ENCODE measurements around the gene TRAPPC11. TPM values are rescaled to one million over a fixed set of nuclear protein-coding genes. Genes with fewer than 3 reads are reported as not detected.

Gene TRAPPC11
- total and polyA plus RNA-seq, 9 donors: 19.9 to 34.3 (median 22.8) TPM

- no peak overlapping the region for H3K4me3 ChIP-seq (ENCODE audit: low read length)
- H3K27me3 ChIP-seq (ENCODE audit: control insufficient read depth, insufficient read depth, low read length): peaks cover 2% of the 10 kb centered on the region
- no peaks in the 10 kb centered on the region for H3K36me3 ChIP-seq (ENCODE audit: control insufficient read depth, insufficient read depth, low read length)
- H3K4me1 ChIP-seq (ENCODE audit: control insufficient read depth, insufficient read depth, low read length): no peaks in the 10 kb centered on the region
- no peak for DNase-seq
- no peaks in the 10 kb centered on the region for H3K9me3 ChIP-seq (replicated peaks; ENCODE audit: control insufficient read depth, low read depth, low read length)
- WGBS (ENCODE audit: insufficient coverage): no CpG with 5 or more reads among the region's 5 CpGs
- H3K27ac ChIP-seq (ENCODE audit: low read length): no peak overlapping the region
These were observed 69.9 kb downstream of the TRAPPC11 start for GRCh38 chr4:183729069-183729406.

DNA sequence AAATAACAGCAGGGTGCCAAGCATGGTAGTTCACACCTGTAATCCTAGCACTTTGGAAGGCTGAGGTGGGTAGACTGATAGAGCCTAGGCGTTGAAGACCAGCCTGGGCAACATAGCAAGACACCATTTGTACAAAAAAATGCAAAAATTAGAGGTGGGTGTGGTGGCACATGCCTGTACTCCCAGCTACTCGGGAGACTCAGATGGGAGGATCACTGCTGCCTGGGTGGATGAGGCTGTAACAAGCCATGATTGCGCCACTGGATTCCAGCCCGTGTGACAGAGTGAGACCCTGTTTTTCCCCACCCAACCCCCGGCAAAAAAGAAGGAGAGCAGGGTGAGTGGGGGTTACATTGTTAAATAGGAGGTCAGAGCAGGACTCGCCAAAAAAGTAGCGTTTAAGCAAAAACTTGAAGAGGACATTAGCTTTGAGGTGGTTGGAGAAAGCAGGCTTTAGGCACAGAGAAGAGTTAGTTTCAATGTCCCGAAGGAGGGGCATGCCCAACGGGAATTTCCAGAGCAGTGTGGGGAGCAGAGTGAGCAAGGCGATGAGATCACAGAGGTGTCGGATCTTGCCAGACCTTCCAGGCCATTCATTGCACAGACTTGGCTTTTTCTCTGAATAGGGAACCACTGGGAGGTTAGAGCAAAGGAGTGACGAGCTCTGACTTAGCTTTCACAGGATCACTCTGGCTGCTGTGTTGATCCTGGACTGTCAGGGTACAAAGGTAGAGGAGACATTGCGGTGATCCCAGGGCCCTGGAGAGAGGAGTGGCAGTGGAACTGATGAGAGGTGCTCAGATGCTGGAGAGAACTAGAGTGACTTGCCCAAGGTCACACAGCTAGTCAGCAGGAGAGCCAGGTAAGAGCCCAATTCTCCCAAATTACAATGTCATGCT, 70.6 kb downstream of the TRAPPC11 start:
- Histone ChIP-seq H3K4me1 (ENCODE audit: control insufficient read depth, insufficient read depth, low read length) (no peaks in the 10 kb centered on the region), H3K27ac (ENCODE audit: low read length) (no peak overlapping the region), H3K27me3 (ENCODE audit: control insufficient read depth, insufficient read depth, low read length) (peaks cover 2% of the 10 kb centered on the region), H3K4me3 (ENCODE audit: low read length) (no peak overlapping the region), H3K36me3 (ENCODE audit: control insufficient read depth, insufficient read depth, low read length) (no peaks in the 10 kb centered on the region), H3K9me3 (replicated peaks; ENCODE audit: control insufficient read depth, low read depth, low read length) (no peaks in the 10 kb centered on the region)
- 73% methylated on average over 8 of the region's 13 CpGs for WGBS (ENCODE audit: insufficient coverage)
- no peak for DNase-seq

DNA sequence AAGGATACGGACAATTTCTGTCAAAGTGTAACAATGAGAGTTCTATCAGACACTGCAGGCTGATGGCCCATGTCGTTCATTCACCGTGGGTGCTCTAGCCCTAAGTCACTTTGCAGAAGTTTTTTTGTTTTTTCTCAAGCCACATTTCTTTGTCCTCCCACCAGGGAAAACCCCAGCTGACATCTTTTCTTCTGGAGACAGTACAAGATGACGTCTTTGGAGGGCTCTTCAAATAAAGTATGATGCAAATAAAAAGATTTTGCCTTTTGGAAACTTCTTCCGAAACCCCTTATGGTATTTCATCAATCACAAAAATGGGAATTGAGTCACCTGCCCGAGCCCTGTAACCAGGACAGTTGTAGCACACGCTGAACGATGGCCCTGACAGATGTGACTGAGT, 73.2 kb downstream of the TRAPPC11 start:
- Histone ChIP-seq H3K4me3 (ENCODE audit: low read length) (no peak overlapping the region), H3K4me1 (ENCODE audit: control insufficient read depth, insufficient read depth, low read length) (no peaks in the 10 kb centered on the region), H3K36me3 (ENCODE audit: control insufficient read depth, insufficient read depth, low read length) (no peaks in the 10 kb centered on the region), H3K27me3 (ENCODE audit: control insufficient read depth, insufficient read depth, low read length) (peaks cover 2% of the 10 kb centered on the region), H3K27ac (ENCODE audit: low read length) (no peak overlapping the region), H3K9me3 (replicated peaks; ENCODE audit: control insufficient read depth, low read depth, low read length) (no peaks in the 10 kb centered on the region)
- 92% methylated on average over 2 of the region's 8 CpGs for WGBS (ENCODE audit: insufficient coverage)
- DNase-seq: no peak

- no peaks in the 10 kb centered on the region for H3K4me1 ChIP-seq (ENCODE audit: control insufficient read depth, insufficient read depth, low read length)
- H3K4me3 ChIP-seq (ENCODE audit: low read length): no peak overlapping the region
- no peaks in the 10 kb centered on the region for H3K9me3 ChIP-seq (replicated peaks; ENCODE audit: control insufficient read depth, low read depth, low read length)
- H3K36me3 ChIP-seq (ENCODE audit: control insufficient read depth, insufficient read depth, low read length): no peaks in the 10 kb centered on the region
- H3K27ac ChIP-seq (ENCODE audit: low read length): no peak overlapping the region
- DNase-seq: no peak
- 80% methylated on average over 8 of the region's 11 CpGs for WGBS (ENCODE audit: insufficient coverage)
- peaks cover 2% of the 10 kb centered on the region for H3K27me3 ChIP-seq (ENCODE audit: control insufficient read depth, insufficient read depth, low read length)
These were observed 74.1 kb downstream of the TRAPPC11 start for GRCh38 chr4:183733181-183733580.

DNA sequence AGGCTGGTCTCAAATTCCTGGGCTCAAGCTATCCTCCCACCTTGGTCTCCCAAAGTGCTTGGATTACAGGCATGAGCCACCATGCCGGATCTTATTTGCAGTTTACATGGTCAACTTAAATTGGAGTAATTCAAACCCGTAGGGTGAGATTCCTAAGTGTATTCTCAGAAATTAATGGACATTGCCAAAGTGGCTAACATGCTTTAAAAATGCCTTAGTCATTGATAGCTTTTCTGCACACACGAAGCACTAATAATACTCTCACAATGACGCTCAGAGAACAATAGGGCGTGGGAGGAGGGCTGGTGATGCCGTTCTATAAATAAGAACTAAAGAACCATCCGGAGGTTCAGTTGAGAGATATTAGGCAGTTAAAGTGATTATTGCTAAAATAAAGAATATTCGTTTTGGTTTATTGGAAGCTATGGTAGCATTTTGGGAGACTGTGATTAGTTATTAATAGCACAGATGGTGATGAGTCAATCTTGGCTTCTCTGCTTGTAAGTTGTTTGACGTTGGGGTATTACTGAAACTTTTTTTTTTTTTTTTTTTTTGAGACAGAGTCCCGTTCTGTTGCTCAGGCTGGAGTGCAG, 79.1 kb downstream of the TRAPPC11 start:
- Histone ChIP-seq H3K4me3 (ENCODE audit: low read length) (no peak overlapping the region), H3K36me3 (ENCODE audit: control insufficient read depth, insufficient read depth, low read length) (no peaks in the 10 kb centered on the region), H3K27me3 (ENCODE audit: control insufficient read depth, insufficient read depth, low read length) (no peaks in the 10 kb centered on the region), H3K4me1 (ENCODE audit: control insufficient read depth, insufficient read depth, low read length) (no peaks in the 10 kb centered on the region), H3K9me3 (replicated peaks; ENCODE audit: control insufficient read depth, low read depth, low read length) (no peaks in the 10 kb centered on the region), H3K27ac (ENCODE audit: low read length) (no peak overlapping the region)
- WGBS (ENCODE audit: insufficient coverage): 67% methylated on average over 2 of the region's 10 CpGs
- DNase-seq: peak; percentile 27

GRCh38 chr4:183738961-183739360, 79.9 kb downstream of the TRAPPC11 start:
- H3K4me1 ChIP-seq (ENCODE audit: control insufficient read depth, insufficient read depth, low read length): no peaks in the 10 kb centered on the region
- DNase-seq: no peak
- H3K9me3 ChIP-seq (replicated peaks; ENCODE audit: control insufficient read depth, low read depth, low read length): no peaks in the 10 kb centered on the region
- no peaks in the 10 kb centered on the region for H3K27me3 ChIP-seq (ENCODE audit: control insufficient read depth, insufficient read depth, low read length)
- H3K4me3 ChIP-seq (ENCODE audit: low read length): no peak overlapping the region
- no peaks in the 10 kb centered on the region for H3K36me3 ChIP-seq (ENCODE audit: control insufficient read depth, insufficient read depth, low read length)
- no CpG with 5 or more reads among the region's 4 CpGs for WGBS (ENCODE audit: insufficient coverage)
- H3K27ac ChIP-seq (ENCODE audit: low read length): no peak overlapping the region

- H3K36me3 ChIP-seq (ENCODE audit: control insufficient read depth, insufficient read depth, low read length): no peaks in the 10 kb centered on the region
- 74% methylated on average over 44 of the region's 48 CpGs for WGBS (ENCODE audit: insufficient coverage)
- H3K9me3 ChIP-seq (replicated peaks; ENCODE audit: control insufficient read depth, low read depth, low read length): no peaks in the 10 kb centered on the region
- DNase-seq: peak; percentile 90
- H3K27ac ChIP-seq (ENCODE audit: low read length): peak overlapping the region; percentile 70
- no peak overlapping the region for H3K4me3 ChIP-seq (ENCODE audit: low read length)
- H3K4me1 ChIP-seq (ENCODE audit: control insufficient read depth, insufficient read depth, low read length): peaks cover 19% of the 10 kb centered on the region
- H3K27me3 ChIP-seq (ENCODE audit: control insufficient read depth, insufficient read depth, low read length): no peaks in the 10 kb centered on the region
These were observed 87.5 kb downstream of the TRAPPC11 start for GRCh38 chr4:183746305-183747229.

DNA sequence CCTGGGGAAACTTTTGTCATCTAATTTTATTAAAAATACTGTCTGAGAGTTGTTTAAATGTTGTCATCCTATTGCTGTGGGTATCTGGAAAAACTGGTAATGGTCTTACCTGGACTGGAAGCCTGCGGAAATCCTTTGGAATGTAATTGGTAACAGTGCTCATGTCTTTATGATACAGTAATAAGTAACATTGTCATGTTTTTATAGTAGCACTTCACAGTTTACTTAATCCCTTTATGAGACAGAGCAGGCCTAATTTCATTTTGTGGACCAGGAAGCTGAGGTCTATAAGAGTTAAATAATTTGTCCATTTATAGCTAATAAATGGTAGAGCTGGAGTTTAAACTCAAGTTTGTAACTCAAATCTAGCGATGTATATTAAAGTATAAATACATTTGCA, 88.3 kb downstream of the TRAPPC11 start:
- Histone ChIP-seq H3K27ac (ENCODE audit: low read length) (peak overlapping the region; percentile 70), H3K4me1 (ENCODE audit: control insufficient read depth, insufficient read depth, low read length) (peaks cover 19% of the 10 kb centered on the region), H3K4me3 (ENCODE audit: low read length) (no peak overlapping the region), H3K36me3 (ENCODE audit: control insufficient read depth, insufficient read depth, low read length) (no peaks in the 10 kb centered on the region), H3K9me3 (replicated peaks; ENCODE audit: control insufficient read depth, low read depth, low read length) (no peaks in the 10 kb centered on the region), H3K27me3 (ENCODE audit: control insufficient read depth, insufficient read depth, low read length) (no peaks in the 10 kb centered on the region)
- no CpG with 5 or more reads among the region's 2 CpGs for WGBS (ENCODE audit: insufficient coverage)
- no peak for DNase-seq

- WGBS (ENCODE audit: insufficient coverage): 0% methylated on average over 2 of the region's 6 CpGs
- peaks cover 19% of the 10 kb centered on the region for H3K4me1 ChIP-seq (ENCODE audit: control insufficient read depth, insufficient read depth, low read length)
- peak; percentile 74 for DNase-seq
- peak overlapping the region; percentile 86 for H3K27ac ChIP-seq (ENCODE audit: low read length)
- H3K4me3 ChIP-seq (ENCODE audit: low read length): no peak overlapping the region
- no peaks in the 10 kb centered on the region for H3K36me3 ChIP-seq (ENCODE audit: control insufficient read depth, insufficient read depth, low read length)
- H3K27me3 ChIP-seq (ENCODE audit: control insufficient read depth, insufficient read depth, low read length): no peaks in the 10 kb centered on the region
- H3K9me3 ChIP-seq (replicated peaks; ENCODE audit: control insufficient read depth, low read depth, low read length): no peaks in the 10 kb centered on the region
These were observed 89.0 kb downstream of the TRAPPC11 start for GRCh38 chr4:183747931-183748670.

All from muscle of leg (tissue), 11 donors.